BJ (cell line): ENCODE measurements around the gene SETD2. TPM values are rescaled to one million over a fixed set of nuclear protein-coding genes. Genes with fewer than 3 reads are reported as not detected.
A peak's percentile ranks its signal among the peaks of the same experiment; 100 is the strongest.

Experiments used
- CTCF ChIA-PET: fragments of 350-600 bp; formaldehyde crosslinking; extraction: SDS; loops from one replicate; lab custom pipeline; 2021; ENCODE audit warnings: antibody characterized with exemption, inconsistent platforms; lab: Yijun Ruan, JAX
- POLR2A ChIA-PET: fragments of 300-600 bp; sonication (Branson Sonifier 250); formaldehyde crosslinking; extraction: SDS; loops from one replicate; lab custom pipeline; 2021; ENCODE audit warnings: antibody characterized with exemption; lab: Charles Lee
- DNase-seq: peaks from one replicate; pipeline ENCODE4 v3.0.0-alpha.2; 2011; ENCODE audit warnings: low read depth
- H3K27me3 ChIP-seq: 2 replicates; pipeline ENCODE4 v1.6.0; 2011; ENCODE audit warnings: low read length; ENCODE audit not compliant: control insufficient read depth, insufficient read depth
- H3K36me3 ChIP-seq: 2 replicates; pipeline ENCODE4 v1.5.1; 2011; ENCODE audit warnings: low read length; ENCODE audit not compliant: control insufficient read depth, insufficient read depth
- H3K4me3 ChIP-seq: 2 replicates; pipeline ENCODE4 v1.5.1; 2011; ENCODE audit warnings: low read depth, mild to moderate bottlenecking, control low read depth, low read length
- CTCF ChIP-seq: IDR thresholded peaks from 2 replicates; pipeline ENCODE4 v1.5.1; 2011; ENCODE audit warnings: low read depth, mild to moderate bottlenecking, control low read depth, inconsistent platforms, low read length, moderate library complexity; ENCODE audit not compliant: insufficient read depth
- polyA plus RNA-seq: library from polyadenylated mRNA; depleted of rRNA; stranded (reverse); fragments of >200 nt; gene quantifications from 2 replicates; pipeline ENCODE4 v1.2.3, GENCODE V29; 2011

SETD2 gene
- polyA plus RNA-seq, 1 experiment: 12.9 TPM

GRCh38 chr3:46978985-46979944 is 184.6 kb downstream of the SETD2 start, which contains the start of gene NBEAL2:
Gene NBEAL2, plus strand, starts transcription at chr3:46979666. Its CDS starts 196 bp downstream, at chr3:46979862.
- TF ChIP-seq CTCF: no peak
- ChIA-PET POLR2A (no interaction called here), CTCF (interaction anchor here (0.7 to 1.9 kb wide), 5 partner anchors 14 to 304 kb away, joined by 3 to 6 read pairs (median 4); partner anchors contain the start of gene KLHL18)
- Histone ChIP-seq H3K27me3 (no peaks in the 10 kb centered on the region), H3K4me3 (peak within 1 kb of the TSS; percentile 61), H3K36me3 (no peaks in the 10 kb centered on the region)
- peak; percentile 33 for DNase-seq

GRCh38 chr3:46978381-46978780 is 185.5 kb downstream of the SETD2 start:
- TF ChIP-seq CTCF: no peak
- POLR2A ChIA-PET: no interaction called here
- no peaks in the 10 kb centered on the region for H3K36me3 ChIP-seq

GRCh38 chr3:46977811-46978195 is 186.1 kb downstream of the SETD2 start:
- ChIA-PET CTCF (interaction anchor here (1.1 to 1.9 kb wide), 2 partner anchors 42 to 54 kb away, joined by 3 to 6 read pairs; no protein-coding TSS in a partner anchor), POLR2A (no interaction called here)
- TF ChIP-seq CTCF: no peak
- H3K36me3 ChIP-seq: no peaks in the 10 kb centered on the region
- H3K4me3 ChIP-seq: no peak overlapping the region
- no peaks in the 10 kb centered on the region for H3K27me3 ChIP-seq
- no peak for DNase-seq

More at GRCh38 chr3:46978381-46978780, 185.5 kb downstream of the SETD2 start:
- DNase-seq: no peak
- CTCF ChIA-PET: interaction anchor here (1.1 to 1.9 kb wide), 3 partner anchors 21 to 55 kb away, joined by 3 to 6 read pairs (median 4); no protein-coding TSS in a partner anchor
- Histone ChIP-seq H3K4me3 (no peak overlapping the region), H3K27me3 (no peaks in the 10 kb centered on the region)

DNA sequence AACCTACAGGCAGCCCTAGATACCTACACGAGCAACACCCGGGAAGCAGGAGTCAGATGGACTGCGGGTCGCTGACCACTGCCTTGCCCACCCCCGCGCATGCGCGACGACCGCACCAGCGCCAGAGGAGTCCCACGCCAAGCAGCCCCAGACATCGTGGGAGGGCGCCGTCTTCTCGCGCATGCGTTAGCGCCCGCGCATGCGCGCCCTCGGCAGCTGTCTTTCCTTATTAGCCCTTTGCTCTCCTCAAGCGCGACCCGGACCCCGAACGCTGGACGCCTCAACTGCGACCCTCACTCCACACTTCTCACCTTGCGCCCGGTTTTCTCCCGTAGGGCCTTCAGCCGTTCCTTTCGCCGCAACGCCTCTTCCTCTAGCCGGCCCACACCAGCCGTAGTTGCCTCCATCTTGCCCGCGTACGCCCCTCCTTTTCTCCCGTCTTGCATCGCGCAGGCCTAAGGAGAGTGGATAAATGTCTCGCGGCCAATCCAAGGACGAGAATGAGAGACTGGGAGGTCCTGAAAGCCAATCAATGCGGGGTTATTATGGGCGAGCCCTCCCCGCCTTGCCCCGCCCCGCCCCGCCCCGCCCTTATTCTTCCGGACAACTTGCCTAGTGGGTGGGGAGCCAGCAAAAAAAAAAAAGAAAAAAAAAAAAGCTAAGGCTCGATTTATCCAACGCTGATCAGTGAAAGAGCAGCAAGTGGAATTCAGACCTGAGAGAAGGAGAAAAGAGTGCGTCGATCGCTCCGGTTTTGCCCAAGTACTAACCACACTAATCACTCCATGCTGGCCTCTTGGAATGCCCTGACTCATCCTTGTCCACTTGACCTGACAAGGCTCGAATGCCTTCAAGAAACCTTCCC is 187.4 kb downstream of the SETD2 start, which contains the start of gene CCDC12:
CCDC12 (minus strand) TSS at position 420 of the 865 bp plus-strand sequence; CDS start at position 407, 13 bp downstream.
- DNase-seq: peak; percentile 98
- POLR2A ChIA-PET: interaction anchor here (0.5 to 0.6 kb wide), 9 partner anchors 9 to 1497 kb away, joined by 3 to 5 read pairs (median 3); no protein-coding TSS in a partner anchor
- CTCF ChIA-PET: interaction anchor here (0.9 to 3.1 kb wide), 4 partner anchors 9 to 53 kb away, joined by 3 to 8 read pairs (median 4); no protein-coding TSS in a partner anchor
- Histone ChIP-seq H3K36me3 (no peaks in the 10 kb centered on the region), H3K4me3 (peak within 1 kb of the TSS; percentile 75), H3K27me3 (no peaks in the 10 kb centered on the region)
- TF ChIP-seq CTCF: no peak
